Measurements from ENCODE around the gene DCDC2B. TPM values are rescaled to one million over a fixed set of nuclear protein-coding genes. Genes with fewer than 3 reads are reported as not detected.

DCDC2B gene
- polyA plus RNA-seq, 3 donors, result 0.75 to 2.6 (median 0.98) TPM

DNA sequence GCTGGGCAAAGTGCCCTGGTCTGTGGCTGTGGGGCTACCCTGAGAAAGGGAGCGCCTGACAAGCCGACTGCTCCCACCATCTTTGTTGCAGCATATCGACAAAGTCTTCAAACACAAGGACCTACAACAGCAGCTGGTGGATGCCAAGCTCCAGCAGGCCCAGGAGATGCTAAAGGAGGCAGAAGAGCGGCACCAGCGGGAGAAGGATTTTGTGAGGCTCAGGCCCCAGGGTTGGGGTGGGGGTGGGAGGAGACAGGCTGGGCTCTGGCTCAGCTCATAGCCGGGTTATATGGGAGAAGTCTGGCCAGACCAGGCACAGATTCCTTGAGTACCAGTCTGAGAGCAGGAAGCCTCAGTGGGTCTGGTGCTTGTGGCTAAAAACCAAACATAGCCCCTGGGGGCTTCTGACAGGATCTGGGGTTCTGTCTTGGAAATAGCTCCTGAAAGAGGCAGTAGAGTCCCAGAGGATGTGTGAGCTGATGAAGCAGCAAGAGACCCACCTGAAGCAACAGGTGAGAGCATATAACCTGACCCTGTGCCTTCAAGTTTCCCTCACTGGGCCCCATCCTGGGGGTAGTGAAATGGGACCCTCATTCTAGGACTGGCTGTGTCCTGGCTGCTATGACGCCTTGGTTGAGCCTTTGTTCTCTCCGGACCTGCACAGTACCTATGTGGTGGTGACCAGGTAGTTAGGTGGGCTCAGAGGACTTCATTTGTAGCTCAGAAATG lies 16.5 kb upstream of the DCDC2B start:
- no peak for DNase-seq (ENCODE audit: extremely low read depth in 1 of 11, low read depth in 9 of 11, low spot score in 4 of 11)

DNA sequence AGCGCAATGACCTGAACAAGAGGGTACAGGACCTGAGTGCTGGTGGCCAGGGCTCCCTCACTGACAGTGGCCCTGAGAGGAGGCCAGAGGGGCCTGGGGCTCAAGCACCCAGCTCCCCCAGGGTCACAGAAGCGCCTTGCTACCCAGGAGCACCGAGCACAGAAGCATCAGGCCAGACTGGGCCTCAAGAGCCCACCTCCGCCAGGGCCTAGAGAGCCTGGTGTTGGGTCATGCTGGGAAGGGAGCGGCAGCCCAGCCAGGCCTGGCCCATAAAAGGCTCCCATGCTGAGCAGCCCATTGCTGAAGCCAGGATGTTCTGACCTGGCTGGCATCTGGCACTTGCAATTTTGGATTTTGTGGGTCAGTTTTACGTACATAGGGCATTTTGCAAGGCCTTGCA lies 13.9 kb upstream of the DCDC2B start:
- no peak for DNase-seq (ENCODE audit: extremely low read depth in 1 of 11, low read depth in 9 of 11, low spot score in 4 of 11)

DNA sequence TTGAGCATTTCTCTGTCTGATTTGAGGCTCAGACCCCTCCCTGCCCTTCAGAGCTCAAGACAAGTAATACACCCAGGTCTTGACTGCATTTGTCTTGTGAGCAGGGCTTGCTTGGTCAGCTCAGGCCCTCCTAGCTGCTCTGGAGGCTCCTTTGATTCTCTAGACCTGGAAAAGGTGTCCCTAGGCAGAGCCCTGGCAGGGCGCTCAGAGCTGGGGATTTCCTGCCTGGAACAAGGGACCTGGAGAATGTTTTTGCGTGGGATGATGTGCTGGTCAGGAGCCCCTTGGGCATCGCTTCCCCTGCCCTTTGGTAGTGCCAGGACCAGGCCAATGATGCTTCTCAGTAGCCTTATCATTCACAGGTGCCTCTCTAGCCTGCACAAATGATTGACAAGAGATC lies 13.4 kb upstream of the DCDC2B start:
- DNase-seq (ENCODE audit: extremely low read depth in 1 of 11, low read depth in 9 of 11, low spot score in 4 of 11), result no peak

DNA sequence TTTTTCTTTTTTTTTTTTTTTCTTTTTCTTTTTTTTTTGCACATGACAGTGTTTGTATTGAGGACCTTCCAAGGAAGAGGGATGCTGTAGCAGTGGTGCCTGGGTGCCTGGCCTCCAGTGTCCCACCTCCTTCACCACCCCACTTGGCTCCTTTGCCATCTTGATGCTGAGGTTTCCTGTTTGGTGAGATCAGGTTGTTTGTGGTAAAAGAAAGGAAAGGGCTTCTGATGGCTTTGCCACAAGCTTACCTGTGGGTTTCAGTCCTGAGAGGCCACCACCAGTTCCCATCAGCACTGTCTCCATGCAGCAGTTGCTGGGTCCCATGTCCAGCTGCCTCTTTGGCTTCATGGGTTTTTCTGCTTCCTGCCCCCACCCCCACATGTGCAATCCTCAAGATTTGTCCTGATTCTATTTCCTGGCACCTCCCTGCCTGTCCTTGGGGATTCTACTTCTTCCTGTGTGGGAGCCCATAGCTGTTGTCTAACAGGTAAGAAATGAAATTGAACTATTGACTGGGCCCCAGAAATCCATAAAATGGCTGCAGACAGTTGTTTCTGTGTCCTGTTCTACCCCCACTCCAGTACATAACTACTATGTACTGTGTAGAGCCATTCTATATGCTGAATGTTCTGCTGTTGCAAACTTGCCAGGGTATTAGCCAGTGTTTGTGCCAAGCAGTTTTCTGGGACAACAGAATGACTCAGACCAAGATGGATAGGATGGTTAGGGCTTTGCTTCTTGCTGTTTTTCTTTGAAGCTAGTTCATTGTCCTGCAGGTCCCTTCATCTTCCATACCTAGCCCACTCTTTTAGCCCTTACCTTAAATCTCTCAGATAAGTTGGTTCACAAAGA lies 12.7 kb upstream of the DCDC2B start:
- no peak for DNase-seq (ENCODE audit: extremely low read depth in 1 of 11, low read depth in 9 of 11, low spot score in 4 of 11)

DNA sequence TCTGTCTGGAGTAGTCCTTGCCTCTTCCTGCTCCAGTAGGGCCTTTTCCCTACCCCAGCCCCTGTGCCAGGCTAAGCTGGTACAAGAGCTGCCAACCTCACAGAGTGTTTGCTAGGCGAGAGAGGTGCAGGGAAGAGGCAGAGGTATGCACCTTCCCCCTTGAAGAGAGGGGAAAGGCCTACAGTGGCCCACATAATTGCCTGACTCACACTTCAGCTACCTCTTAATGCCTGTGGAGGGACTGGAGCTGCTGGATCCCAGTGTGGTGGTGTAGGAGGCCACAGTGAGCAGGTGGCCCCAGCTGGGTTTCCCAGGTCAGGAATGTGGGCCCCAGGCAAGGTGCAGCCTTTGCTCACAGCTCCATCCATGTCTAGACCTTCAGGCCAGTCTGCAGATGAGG lies 11.8 kb upstream of the DCDC2B start:
- DNase-seq (ENCODE audit: extremely low read depth in 1 of 11, low read depth in 9 of 11, low spot score in 4 of 11), result no peak

DNA sequence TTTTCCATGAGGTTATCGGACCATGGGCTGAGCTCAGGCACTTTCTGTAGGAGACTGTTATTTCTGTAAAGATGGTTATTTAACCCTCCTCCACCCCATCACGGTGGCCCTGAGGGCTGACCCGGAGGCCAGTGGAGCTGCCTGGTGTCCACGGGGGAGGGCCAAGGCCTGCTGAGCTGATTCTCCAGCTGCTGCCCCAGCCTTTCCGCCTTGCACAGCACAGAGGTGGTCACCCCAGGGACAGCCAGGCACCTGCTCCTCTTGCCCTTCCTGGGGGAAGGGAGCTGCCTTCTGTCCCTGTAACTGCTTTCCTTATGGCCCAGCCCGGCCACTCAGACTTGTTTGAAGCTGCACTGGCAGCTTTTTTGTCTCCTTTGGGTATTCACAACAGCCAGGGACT lies 11.1 kb upstream of the DCDC2B start:
- no peak for DNase-seq (ENCODE audit: extremely low read depth in 1 of 11, low read depth in 9 of 11, low spot score in 4 of 11)

DNA sequence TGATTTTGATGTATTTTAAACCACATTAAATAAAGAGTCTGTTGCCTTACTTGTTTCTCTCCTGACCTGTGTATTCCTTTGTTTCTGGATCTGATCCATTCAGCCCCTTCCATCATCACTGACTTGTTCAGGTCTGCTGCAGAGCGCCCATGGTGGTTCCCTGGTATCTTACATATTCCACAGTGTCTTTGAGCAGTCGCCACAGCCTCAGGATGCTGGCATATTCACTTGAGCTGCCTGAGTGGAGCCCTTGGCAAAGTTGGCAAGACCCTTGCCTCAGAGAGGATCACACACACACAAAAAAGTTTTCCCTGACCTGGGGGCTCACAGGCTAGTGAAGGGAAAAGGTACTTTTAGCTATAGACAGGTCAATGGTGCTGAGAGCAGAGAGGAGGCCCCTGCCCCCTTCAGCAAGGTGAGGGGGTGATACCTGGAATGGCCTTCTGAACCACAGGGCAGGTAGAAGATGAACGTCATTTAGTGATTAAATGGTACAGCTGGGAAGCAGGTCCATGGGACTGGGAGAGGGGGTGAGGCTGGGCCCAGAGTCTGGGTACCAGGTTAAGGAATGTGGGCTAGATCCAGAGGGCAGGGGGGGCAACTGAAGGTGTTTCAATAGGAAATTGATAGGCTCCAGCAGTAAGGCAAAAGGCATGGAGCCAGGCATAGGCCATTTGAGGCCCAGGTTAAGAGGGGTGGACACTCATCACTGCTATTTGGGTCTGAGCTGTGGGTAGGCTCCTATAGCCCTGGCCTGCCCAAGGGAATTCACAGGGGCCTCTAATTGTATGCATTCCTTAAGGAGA lies 10.4 kb upstream of the DCDC2B start:
- DNase-seq (ENCODE audit: extremely low read depth in 1 of 11, low read depth in 9 of 11, low spot score in 4 of 11), result no peak

DNA sequence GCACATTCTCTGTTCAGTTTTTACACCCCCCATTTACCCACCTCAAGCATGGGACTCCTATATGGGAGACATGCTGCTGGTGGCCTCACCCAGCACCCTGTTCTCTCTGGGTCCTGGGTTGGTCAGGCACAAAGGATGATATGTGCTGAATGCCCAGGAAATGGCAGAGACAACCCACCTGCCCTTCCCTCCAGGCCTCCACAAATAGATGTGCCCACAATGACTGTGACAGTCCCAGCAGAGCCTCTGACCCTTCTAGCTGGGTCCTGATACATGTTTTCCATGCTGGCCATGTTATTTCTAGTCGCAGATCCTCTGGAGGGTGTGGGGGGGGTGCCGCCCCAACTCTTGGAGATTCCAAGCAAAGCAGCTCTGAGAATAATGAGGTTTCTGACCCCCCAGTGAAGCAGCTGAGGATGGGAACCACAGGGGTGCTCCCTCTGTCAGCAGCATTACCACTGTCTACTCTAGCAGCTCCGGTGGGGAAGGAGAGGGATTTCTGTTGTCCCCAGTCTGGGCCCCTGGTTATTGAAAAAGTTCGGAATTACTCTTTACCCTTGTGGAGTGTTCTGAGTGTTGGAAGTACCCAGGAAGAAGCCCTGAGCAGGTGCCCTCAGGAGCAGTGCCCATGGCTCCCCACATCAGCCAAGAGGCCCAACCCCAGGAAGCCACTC lies 9.7 kb upstream of the DCDC2B start:
- DNase-seq (ENCODE audit: extremely low read depth in 1 of 11, low read depth in 9 of 11, low spot score in 4 of 11), result no peak

DNA sequence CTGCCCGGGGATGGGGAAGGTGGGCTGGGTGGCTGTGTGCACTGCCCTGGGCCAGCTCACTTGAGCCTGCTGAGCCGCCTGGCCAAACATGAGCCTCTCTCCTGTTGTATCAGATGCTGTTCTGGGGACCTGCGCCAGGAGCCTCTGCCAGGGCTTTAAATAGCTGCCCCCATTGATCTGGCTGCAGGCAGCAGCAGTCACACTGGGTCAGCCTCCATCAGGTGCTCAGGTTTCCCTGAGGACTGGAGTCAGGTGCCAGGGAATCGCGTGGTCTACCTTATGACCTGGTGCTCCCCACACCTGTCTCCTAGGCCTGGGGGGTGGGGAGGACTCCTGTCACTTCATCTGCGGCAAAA lies 9.2 kb upstream of the DCDC2B start:
- DNase-seq (ENCODE audit: extremely low read depth in 1 of 11, low read depth in 9 of 11, low spot score in 4 of 11), result no peak

DNA sequence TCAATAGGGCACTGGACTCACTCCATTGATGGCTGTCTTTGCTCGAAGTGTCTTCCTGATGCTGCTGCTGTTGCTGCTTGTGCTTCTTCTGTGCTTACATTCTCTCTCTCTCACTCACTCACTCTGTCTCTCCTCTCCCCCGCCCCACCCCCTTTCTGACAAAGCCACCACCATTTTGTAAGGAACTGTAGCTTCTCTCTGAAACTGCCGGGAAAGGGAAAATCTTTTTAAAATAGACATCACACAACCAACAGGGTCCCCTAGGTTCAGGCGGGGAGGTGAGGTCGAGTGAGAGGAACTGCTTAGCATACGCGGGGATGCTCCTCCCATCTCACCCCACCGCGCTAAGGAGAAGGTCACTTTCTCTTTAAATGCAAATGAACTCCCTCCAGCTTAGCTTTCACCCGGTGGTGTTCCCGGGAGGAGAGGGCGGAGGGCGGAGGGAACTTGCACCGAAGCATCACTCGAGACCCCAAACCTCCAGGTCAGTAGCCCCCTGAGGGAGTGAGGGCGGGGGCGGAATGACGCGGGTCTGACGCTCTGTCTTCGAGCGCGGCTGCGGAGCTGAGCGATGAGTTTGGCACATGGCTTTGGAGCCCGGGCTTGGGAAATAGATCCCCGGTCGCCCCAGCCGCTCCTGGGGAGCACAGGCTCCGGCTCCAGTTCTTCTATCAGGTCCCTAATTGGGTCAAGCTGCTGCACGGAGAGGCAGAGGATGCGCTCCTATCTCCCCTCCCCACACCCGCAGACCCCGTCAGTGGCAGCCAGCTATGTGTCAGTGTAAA lies 8.5 kb upstream of the DCDC2B start, which contains the start of gene CCDC28B:
CCDC28B (plus strand) TSS at position 370 of the 785 bp plus-strand sequence. CDS start 1,341 bp downstream, outside the sequence.
- DNase-seq (ENCODE audit: extremely low read depth in 1 of 11, low read depth in 9 of 11, low spot score in 4 of 11), result peak in 1 of 11 donors; percentile 53

DNA sequence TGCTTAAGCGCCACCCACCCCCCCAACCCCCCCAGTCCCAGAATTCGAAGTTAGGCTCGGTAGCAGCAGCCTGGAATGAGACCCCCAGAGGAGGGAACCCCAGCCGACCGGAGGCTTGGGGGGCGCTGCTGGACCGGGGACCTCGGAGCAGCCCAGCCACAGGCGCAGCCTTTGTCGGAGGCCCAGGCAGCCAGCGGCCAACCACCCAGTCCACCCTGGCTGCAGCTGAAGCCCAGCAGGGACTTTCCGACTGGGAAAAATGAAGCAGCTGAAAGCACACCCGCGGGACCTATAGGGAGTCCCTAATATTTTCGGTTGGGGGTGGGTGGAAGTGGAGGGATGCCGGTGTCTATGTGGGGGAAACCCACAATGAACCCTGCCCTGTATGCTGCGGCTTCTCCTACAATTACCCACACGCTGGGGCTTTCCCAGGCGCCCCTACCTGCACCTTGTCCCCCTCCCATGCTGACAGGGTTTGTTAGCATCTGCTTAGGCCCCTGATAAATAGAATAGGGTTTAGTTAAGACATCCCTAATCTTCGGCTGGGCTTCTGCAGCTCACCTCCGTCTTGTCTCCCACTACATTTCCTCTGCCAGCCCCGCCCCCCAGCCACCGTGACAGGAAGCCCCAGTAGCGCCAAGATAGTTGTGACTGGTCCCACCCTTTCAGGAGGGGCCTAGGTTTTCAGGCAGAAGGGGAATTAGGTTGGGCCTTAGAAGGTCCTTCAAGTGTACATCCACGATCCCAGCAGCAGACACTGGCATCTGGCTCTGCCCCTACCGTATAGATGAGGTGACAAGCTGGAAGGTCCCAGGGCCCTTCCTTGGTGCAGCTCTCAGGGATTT lies 7.7 kb upstream of the DCDC2B start:
- DNase-seq (ENCODE audit: extremely low read depth in 1 of 11, low read depth in 9 of 11, low spot score in 4 of 11), result peak in 1 of 11 donors; percentile 56

DNA sequence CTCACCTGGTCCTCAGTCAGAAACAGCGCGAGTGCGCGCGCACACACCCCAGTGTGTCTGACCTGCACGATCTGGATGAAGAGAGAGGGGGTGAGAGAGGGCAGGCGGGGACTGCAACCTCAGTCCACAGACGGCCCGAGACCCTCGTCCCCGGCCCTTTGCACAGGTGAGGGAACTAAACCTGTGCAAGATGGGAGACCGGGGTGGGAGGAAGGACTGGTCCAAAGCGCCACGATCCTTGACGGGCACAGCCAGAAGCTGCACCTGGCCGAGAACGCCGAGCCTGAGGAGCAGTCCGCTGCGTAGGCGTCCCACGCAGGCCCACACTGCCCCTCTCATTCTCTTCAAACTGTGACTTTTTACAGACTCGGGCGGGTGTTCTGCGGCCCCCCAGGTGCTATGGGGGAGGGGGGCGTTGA lies 3.9 kb upstream of the DCDC2B start:
- no peak for DNase-seq (ENCODE audit: extremely low read depth in 1 of 11, low read depth in 9 of 11, low spot score in 4 of 11)

DNA sequence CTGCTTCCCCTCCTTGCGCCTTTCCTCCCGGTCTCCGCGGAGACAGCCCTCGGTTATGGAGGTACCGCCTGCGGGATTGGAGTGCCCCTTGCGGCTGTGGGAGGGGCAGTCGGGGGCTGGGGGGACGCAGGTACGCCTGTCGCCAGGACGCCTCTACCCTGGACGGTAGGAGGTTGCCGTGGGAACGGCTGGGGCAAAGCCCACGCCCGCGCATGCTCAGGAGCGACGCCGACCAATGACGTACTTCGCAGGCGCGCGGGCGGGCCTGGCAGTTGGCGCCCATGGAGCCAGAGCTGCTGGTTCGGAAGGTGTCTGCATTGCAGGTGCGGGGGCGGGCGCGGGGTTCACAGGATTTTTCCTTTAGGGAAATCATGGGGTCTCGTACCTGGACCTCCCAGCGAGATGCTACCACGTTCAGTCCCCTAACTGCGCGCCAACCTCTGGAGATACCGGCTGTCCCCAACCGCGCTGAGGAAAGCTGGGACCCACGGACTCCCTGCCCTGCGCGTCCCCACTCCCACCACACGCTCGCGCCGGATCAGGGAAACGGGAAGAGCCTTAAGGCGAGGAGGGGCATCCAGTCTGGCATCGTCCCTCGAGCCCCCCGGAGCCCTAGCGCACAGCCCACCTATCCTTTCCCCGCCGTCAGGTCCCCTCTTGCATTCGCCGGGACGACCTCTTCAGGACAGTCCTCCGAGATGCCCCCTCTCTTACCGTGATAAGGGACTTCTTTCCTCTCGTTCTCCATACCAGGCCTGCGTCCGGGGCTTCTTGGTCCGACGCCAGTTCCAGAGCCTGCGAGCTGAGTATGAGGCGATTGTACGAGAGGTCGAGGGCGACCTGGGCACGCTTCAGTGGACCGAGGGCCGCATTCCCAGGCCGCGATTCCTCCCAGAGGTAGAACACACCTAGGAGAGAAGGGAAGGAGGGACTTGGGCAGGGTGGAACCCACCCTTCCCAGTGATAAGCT lies 3.2 kb upstream of the DCDC2B start, which contains the start of gene IQCC:
IQCC (plus strand) TSS at position 271 of the 970 bp plus-strand sequence; CDS start at position 282, 11 bp downstream.
- peak in 10 of 11 donors; percentile 76 to 92 (median 86) for DNase-seq (ENCODE audit: extremely low read depth in 1 of 11, low read depth in 9 of 11, low spot score in 4 of 11)

DNA sequence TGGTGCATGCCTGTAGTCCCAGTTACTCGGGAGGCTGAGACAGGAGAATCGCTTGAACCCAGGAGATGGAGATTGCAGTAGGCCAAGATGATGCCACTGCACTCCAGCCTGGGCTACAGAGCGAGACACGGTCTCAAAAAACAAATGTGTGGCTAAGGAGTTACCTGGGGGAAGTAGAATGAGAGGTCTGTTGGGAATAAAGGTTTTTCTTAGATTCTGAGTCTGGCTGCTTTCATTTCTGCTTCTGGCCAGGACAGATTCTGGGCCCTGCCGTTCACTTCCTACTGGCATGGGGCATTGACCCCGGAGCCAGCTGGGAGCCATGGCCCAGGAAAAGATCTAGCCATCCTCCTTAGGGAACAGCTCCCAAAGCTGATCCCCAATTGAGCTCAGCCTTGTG lies 420 bp upstream of the DCDC2B start:
- DNase-seq (ENCODE audit: extremely low read depth in 1 of 11, low read depth in 9 of 11, low spot score in 4 of 11), result no peak

DNA sequence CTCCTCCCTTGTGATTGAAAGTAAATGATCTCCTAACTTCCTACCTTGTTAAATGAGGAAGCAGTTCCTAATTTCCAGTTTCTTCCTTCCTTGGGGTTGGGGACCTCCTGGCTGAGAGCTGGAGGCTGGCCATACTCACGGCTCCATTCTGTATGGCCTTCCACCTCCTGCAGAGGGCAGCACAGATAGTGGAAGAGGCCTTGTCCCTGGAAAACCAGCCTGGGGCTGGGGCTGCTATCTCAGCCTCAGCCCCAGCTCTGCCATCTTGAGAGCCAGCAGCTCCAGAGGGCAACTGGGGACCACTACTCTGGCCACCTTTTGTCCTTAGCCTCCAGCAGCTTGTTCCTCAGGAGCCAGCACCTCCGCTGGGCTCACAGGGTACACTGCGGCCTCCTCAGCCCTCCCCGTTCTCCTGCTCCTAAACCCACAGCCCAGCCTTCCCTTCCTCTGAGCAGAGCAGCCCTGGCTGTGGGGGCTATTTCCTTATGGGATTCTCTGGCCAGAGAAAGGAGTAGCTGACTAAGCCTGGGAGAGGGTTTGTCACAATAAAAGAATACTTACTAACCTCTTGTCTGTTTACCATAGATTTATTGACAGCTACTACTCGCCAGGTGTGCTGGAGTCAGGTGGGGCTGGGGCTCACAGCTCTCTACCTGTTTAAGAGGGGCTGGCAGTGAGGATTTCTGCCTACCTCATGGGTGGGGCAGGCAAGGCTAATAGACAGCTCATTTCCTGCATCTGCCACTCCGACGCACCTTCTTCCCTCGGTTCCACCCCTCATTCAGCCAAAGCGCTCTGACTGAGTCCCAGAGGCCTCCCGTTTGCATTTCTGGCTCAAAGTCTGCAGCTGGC lies 7.0 kb downstream of the DCDC2B start:
- peak in 1 of 11 donors; percentile 36 for DNase-seq (ENCODE audit: extremely low read depth in 1 of 11, low read depth in 9 of 11, low spot score in 4 of 11)

Data from renal cortex interstitium (tissue), 11 donors.